Sigmoid colon (tissue), 4 donors: Measurements from ENCODE around the gene SPTLC1.

Experiments used
- EP300 ChIP-seq, 4 donors: sonication (generic); formaldehyde crosslinking; IDR thresholded peaks; one replicate each; pipeline ENCODE4 v1.6.1; 2017; ENCODE audit warnings: antibody characterized with exemption in 4 of 4
- POLR2A ChIP-seq, 2 donors: fragments of 450-650 bp; IDR thresholded peaks; one replicate each; pipeline ENCODE4 v1.6.1; 2016; ENCODE audit warnings: antibody characterized with exemption in 2 of 2, mild to moderate bottlenecking in 2 of 2, moderate library complexity in 2 of 2
- TF ChIP-seq, protein P1 (sequence below), 4 experiments: fragments of 450-650 bp in 3 of 4; fragments of 200-600 bp in 1 of 4; IDR thresholded peaks; one replicate each; pipeline ENCODE4 v1.5.1; 2016 to 2019; ENCODE audit warnings: antibody characterized with exemption in 4 of 4, mild to moderate bottlenecking in 3 of 4, moderate library complexity in 2 of 4

DNA sequence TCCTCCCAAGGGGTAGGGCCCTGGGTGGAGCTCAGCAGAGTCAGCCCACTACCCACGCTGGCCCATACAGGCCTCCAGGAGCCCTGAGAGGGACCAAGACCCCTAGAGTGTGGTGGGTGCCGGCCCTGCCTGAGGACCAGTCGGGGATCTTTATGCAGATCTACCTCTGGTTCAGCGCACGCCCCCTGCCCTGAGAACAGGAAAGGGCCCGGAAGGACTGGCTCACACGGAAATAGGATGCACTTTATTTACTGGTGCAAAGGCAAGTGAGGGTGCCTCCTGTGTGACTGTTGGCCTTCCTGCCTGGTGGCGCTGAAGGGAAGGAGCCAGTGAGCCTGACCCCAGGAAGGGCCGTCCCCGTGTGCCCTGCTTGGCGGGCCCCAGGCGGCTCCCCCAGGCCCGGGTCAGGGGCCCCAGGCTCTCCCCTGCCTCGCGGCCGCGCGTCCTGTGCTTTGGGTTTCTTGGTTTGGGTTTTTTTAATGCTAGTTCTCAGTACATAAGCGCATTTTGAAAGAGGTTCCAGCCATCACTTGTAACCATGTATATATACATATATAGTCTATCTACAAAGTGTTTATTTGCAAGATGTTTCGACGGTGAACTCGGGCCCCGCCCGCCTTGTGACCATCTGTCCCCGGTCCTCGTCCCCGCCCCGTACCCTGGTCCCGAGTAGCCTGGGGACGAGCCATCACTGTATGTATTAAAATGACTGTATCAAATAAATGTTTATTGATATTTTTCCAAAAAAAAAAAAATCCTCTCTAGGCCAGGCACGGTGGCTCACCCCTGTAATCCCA is 88.8 kb downstream of the SPTLC1 start:
- TF ChIP-seq, protein P1, sequence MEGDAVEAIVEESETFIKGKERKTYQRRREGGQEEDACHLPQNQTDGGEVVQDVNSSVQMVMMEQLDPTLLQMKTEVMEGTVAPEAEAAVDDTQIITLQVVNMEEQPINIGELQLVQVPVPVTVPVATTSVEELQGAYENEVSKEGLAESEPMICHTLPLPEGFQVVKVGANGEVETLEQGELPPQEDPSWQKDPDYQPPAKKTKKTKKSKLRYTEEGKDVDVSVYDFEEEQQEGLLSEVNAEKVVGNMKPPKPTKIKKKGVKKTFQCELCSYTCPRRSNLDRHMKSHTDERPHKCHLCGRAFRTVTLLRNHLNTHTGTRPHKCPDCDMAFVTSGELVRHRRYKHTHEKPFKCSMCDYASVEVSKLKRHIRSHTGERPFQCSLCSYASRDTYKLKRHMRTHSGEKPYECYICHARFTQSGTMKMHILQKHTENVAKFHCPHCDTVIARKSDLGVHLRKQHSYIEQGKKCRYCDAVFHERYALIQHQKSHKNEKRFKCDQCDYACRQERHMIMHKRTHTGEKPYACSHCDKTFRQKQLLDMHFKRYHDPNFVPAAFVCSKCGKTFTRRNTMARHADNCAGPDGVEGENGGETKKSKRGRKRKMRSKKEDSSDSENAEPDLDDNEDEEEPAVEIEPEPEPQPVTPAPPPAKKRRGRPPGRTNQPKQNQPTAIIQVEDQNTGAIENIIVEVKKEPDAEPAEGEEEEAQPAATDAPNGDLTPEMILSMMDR (IDR thresholded peaks at IDR 0.05): no peak
- TF ChIP-seq EP300 (IDR thresholded peaks at IDR 0.05) (no peak), POLR2A (IDR thresholded peaks at IDR 0.05) (no peak)
